ENCODE results near the gene C1QTNF4. TPM values are rescaled to one million over a fixed set of nuclear protein-coding genes. Genes with fewer than 3 reads are reported as not detected.

C1QTNF4 gene
- total and polyA plus RNA-seq, 2 of the 13 experiments (the other 11 are each of a cell fraction or from before 2014, with no cell fraction given), result not detected

- TF ChIP-seq, protein P1, sequence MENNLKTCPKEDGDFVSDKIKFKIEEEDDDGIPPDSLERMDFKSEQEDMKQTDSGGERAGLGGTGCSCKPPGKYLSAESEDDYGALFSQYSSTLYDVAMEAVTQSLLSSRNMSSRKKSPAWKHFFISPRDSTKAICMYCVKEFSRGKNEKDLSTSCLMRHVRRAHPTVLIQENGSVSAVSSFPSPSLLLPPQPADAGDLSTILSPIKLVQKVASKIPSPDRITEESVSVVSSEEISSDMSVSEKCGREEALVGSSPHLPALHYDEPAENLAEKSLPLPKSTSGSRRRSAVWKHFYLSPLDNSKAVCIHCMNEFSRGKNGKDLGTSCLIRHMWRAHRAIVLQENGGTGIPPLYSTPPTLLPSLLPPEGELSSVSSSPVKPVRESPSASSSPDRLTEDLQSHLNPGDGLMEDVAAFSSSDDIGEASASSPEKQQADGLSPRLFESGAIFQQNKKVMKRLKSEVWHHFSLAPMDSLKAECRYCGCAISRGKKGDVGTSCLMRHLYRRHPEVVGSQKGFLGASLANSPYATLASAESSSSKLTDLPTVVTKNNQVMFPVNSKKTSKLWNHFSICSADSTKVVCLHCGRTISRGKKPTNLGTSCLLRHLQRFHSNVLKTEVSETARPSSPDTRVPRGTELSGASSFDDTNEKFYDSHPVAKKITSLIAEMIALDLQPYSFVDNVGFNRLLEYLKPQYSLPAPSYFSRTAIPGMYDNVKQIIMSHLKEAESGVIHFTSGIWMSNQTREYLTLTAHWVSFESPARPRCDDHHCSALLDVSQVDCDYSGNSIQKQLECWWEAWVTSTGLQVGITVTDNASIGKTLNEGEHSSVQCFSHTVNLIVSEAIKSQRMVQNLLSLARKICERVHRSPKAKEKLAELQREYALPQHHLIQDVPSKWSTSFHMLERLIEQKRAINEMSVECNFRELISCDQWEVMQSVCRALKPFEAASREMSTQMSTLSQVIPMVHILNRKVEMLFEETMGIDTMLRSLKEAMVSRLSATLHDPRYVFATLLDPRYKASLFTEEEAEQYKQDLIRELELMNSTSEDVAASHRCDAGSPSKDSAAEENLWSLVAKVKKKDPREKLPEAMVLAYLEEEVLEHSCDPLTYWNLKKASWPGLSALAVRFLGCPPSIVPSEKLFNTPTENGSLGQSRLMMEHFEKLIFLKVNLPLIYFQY (CRISPR knock-in tag; IDR thresholded peaks at IDR 0.05; ENCODE audit: borderline replicate concordance), result peak; percentile 90; the same call in 1 of the 2 replicates
- TF ChIP-seq ZBTB40 (IDR thresholded peaks at IDR 0.05) (no peak), ZBTB40 (CRISPR knock-in tag; IDR thresholded peaks at IDR 0.05) (peak; percentile 48; the same call in 1 of the 2 replicates), TEF (CRISPR knock-in tag; IDR thresholded peaks at IDR 0.05) (0 out of 2 replicates have a peak, but pooled peaks have one; percentile 60), JARID2 (CRISPR knock-in tag; IDR thresholded peaks at IDR 0.05; ENCODE audit: insufficient replicate concordance) (no peak), RBM22 (optimal IDR thresholded peaks at IDR 0.05; ENCODE audit: low read length) (no peak), PAWR (CRISPR knock-in tag; IDR thresholded peaks at IDR 0.05; ENCODE audit: borderline replicate concordance) (no peak), KDM1A (CRISPR knock-in tag; IDR thresholded peaks at IDR 0.05) (no peak), KLF12 (CRISPR knock-in tag; IDR thresholded peaks at IDR 0.05; ENCODE audit: borderline replicate concordance) (peak; percentile 75; the same call in 1 of the 2 replicates), ZBTB14 (CRISPR knock-in tag; IDR thresholded peaks at IDR 0.05) (peak; percentile 94), GABPA (IDR thresholded peaks at IDR 0.05; ENCODE audit: low read depth, low read length) (no peak), GABPA (CRISPR knock-in tag; IDR thresholded peaks at IDR 0.05; ENCODE audit: low read depth) (peak; percentile 59; the same call in 1 of the 2 replicates), SRY (CRISPR knock-in tag; IDR thresholded peaks at IDR 0.05) (0 out of 2 replicates have a peak, but pooled peaks have one; percentile 79), BRCA1 (CRISPR knock-in tag; IDR thresholded peaks at IDR 0.05) (peak; percentile 72; the same call in 1 of the 2 replicates)
Measured at GRCh38 chr11:47642099-47642855, 48.1 kb upstream of the C1QTNF4 start, which contains the start of gene MTCH2 (continued).
